ENCODE measurements around the gene FSIP1.

Gene FSIP1

GRCh38 chr15:39756806-39757522 is 25.7 kb downstream of the FSIP1 start:
- peak; percentile 61 for DNase-seq (ENCODE audit: low spot score)

- no peak for DNase-seq (ENCODE audit: low spot score)
These were observed 29.6 kb downstream of the FSIP1 start for GRCh38 chr15:39752991-39753390.

- DNase-seq (ENCODE audit: low spot score): no peak
These were observed 30.4 kb downstream of the FSIP1 start for GRCh38 chr15:39752246-39752645.

GRCh38 chr15:39748276-39748675 is 34.4 kb downstream of the FSIP1 start:
- no peak for DNase-seq (ENCODE audit: low spot score)

- DNase-seq (ENCODE audit: low spot score): peak; percentile 20
These were observed 35.3 kb downstream of the FSIP1 start for GRCh38 chr15:39747326-39747725.

- DNase-seq (ENCODE audit: low spot score): no peak
These were observed 35.8 kb downstream of the FSIP1 start for GRCh38 chr15:39746714-39747276.

- no peak for DNase-seq (ENCODE audit: low spot score)
These were observed 36.5 kb downstream of the FSIP1 start for GRCh38 chr15:39746176-39746575.

GRCh38 chr15:39745415-39745814 is 37.2 kb downstream of the FSIP1 start:
- DNase-seq (ENCODE audit: low spot score): no peak

- DNase-seq (ENCODE audit: low spot score): no peak
These were observed 38.1 kb downstream of the FSIP1 start for GRCh38 chr15:39744334-39745103.

- DNase-seq (ENCODE audit: low spot score): no peak
These were observed 39.0 kb downstream of the FSIP1 start for GRCh38 chr15:39743611-39744010.

GRCh38 chr15:39741258-39741657 is 41.4 kb downstream of the FSIP1 start:
- DNase-seq (ENCODE audit: low spot score): peak; percentile 47

GRCh38 chr15:39738998-39739397 is 43.6 kb downstream of the FSIP1 start:
- DNase-seq (ENCODE audit: low spot score): no peak

GRCh38 chr15:39737196-39737550 is 45.5 kb downstream of the FSIP1 start:
- DNase-seq (ENCODE audit: low spot score): no peak

GRCh38 chr15:39736412-39737195 is 46.0 kb downstream of the FSIP1 start:
- DNase-seq (ENCODE audit: low spot score): no peak

- DNase-seq (ENCODE audit: low spot score): no peak
These were observed 47.4 kb downstream of the FSIP1 start for GRCh38 chr15:39735120-39735717.

- no peak for DNase-seq (ENCODE audit: low spot score)
These were observed 51.4 kb downstream of the FSIP1 start for GRCh38 chr15:39731266-39731665.

- DNase-seq (ENCODE audit: low spot score): no peak
These were observed 52.1 kb downstream of the FSIP1 start for GRCh38 chr15:39730552-39730951.

GRCh38 chr15:39729500-39729899 is 53.1 kb downstream of the FSIP1 start:
- DNase-seq (ENCODE audit: low spot score): no peak

GRCh38 chr15:39728845-39729244 is 53.8 kb downstream of the FSIP1 start:
- DNase-seq (ENCODE audit: low spot score): no peak

- DNase-seq (ENCODE audit: low spot score): no peak
These were observed 60.7 kb downstream of the FSIP1 start for GRCh38 chr15:39721893-39722292.

- DNase-seq (ENCODE audit: low spot score): no peak
These were observed 61.7 kb downstream of the FSIP1 start for GRCh38 chr15:39720621-39721611.
